GM12878 (cell line): ENCODE measurements around the gene HOXD11.

Experiments
- BHLHE40 ChIP-seq, 2 experiments: fragments of 450-650 bp in 1 of 2; IDR thresholded peaks; 2 replicates each; pipeline ENCODE4 v1.6.1; 2011 to 2017; ENCODE audit warnings: low read depth in 2 of 2, borderline replicate concordance in 1 of 2, improper control_type of control experiment in 1 of 2, low read length in 1 of 2, mild to moderate bottlenecking in 1 of 2
- CTCF ChIP-seq, 3 experiments: IDR thresholded peaks in 2 of 3; conservative IDR thresholded peaks in 1 of 3; 2 replicates each; pipeline ENCODE4 v1.5.1; 2011; ENCODE audit warnings: low read depth in 3 of 3, low read length in 3 of 3, mild to moderate bottlenecking in 3 of 3, control low read depth in 2 of 3, moderate library complexity in 2 of 3, inconsistent platforms in 1 of 3, mixed read lengths in 1 of 3; ENCODE audit not compliant: control insufficient read depth in 2 of 3, insufficient read depth in 1 of 3; ENCODE audit errors: extremely low read depth in 1 of 3
- EZH2 ChIP-seq: IDR thresholded peaks from 2 replicates; pipeline ENCODE4 v1.6.1; 2012; ENCODE audit warnings: low read depth, mild to moderate bottlenecking, control low read depth, inconsistent platforms, low read length, borderline replicate concordance; ENCODE audit not compliant: control insufficient read depth
- FOXK2 ChIP-seq: fragments of 450-650 bp; IDR thresholded peaks from 2 replicates; pipeline ENCODE4 v1.6.1; 2017; ENCODE audit warnings: mild to moderate bottlenecking, moderate library complexity
- POLR2AphosphoS5 ChIP-seq: IDR thresholded peaks from 2 replicates; pipeline ENCODE4 v1.6.1; 2011; ENCODE audit warnings: mild to moderate bottlenecking, low read length, inconsistent platforms
- SIN3A ChIP-seq: IDR thresholded peaks from 2 replicates; pipeline ENCODE4 v1.6.1; 2012; ENCODE audit warnings: low read depth, low read length, improper control_type of control experiment

GRCh38 chr2:176152350-176153181, 45.5 kb downstream of the HOXD11 start:
- TF ChIP-seq POLR2AphosphoS5 = no peak
- no peak for TF ChIP-seq EZH2
- TF ChIP-seq CTCF (IDR thresholded peaks at IDR 0.05 in 2 of 3, conservative IDR thresholded peaks at IDR 0.05 in 1 of 3; ENCODE audit: control insufficient read depth in 2 of 3, extremely low read depth in 1 of 3, insufficient read depth in 1 of 3, low read depth in 3 of 3, low read length in 3 of 3) = no peak
- TF ChIP-seq SIN3A = no peak
- no peak for TF ChIP-seq BHLHE40 (IDR thresholded peaks at IDR 0.05; ENCODE audit: borderline replicate concordance in 1 of 2, low read depth in 2 of 2, low read length in 1 of 2)
- TF ChIP-seq FOXK2 = no peak
